ENCODE results near the gene ZC3H6.

Gene ZC3H6, protein sequence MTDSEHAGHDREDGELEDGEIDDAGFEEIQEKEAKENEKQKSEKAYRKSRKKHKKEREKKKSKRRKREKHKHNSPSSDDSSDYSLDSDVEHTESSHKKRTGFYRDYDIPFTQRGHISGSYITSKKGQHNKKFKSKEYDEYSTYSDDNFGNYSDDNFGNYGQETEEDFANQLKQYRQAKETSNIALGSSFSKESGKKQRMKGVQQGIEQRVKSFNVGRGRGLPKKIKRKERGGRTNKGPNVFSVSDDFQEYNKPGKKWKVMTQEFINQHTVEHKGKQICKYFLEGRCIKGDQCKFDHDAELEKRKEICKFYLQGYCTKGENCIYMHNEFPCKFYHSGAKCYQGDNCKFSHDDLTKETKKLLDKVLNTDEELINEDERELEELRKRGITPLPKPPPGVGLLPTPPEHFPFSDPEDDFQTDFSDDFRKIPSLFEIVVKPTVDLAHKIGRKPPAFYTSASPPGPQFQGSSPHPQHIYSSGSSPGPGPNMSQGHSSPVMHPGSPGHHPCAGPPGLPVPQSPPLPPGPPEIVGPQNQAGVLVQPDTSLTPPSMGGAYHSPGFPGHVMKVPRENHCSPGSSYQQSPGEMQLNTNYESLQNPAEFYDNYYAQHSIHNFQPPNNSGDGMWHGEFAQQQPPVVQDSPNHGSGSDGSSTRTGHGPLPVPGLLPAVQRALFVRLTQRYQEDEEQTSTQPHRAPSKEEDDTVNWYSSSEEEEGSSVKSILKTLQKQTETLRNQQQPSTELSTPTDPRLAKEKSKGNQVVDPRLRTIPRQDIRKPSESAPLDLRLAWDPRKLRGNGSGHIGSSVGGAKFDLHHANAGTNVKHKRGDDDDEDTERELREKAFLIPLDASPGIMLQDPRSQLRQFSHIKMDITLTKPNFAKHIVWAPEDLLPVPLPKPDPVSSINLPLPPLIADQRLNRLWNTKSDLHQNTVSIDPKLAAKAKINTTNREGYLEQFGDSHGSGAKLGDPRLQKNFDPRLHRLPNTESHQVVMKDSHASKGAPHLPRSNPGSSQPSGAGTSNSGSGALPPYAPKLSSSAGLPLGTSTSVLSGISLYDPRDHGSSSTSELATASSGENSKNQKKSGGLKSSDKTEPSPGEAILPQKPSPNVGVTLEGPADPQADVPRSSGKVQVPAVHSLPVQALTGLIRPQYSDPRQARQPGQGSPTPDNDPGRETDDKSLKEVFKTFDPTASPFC

GRCh38 chr2:112275311-112275886, at the start of gene ZC3H6:
Gene ZC3H6, plus strand, starts transcription at chr2:112275597. Its CDS starts 398 bp downstream, at chr2:112275995.
- no peaks in the 10 kb centered on the region for H3K27me3 ChIP-seq (ENCODE audit: insufficient read depth, low read length)
- no peaks in the 10 kb centered on the region for H3K36me3 ChIP-seq (ENCODE audit: insufficient read depth, low read depth, low read length)
- H3K9me3 ChIP-seq (ENCODE audit: insufficient read depth, low read depth, low read length), result no peaks in the 10 kb centered on the region
- peaks cover 3% of the 10 kb centered on the region; the same call in 1 of the 2 replicates for H3K4me1 ChIP-seq (ENCODE audit: insufficient read depth, low read length)
- H3K27ac ChIP-seq (ENCODE audit: low read length), result peak within 1 kb of the TSS; percentile 99
- peak within 1 kb of the TSS; percentile 87 for H3K4me3 ChIP-seq (ENCODE audit: low read length)
- H3K9ac ChIP-seq (ENCODE audit: low read depth, low read length), result peak within 1 kb of the TSS; percentile 100

DNA sequence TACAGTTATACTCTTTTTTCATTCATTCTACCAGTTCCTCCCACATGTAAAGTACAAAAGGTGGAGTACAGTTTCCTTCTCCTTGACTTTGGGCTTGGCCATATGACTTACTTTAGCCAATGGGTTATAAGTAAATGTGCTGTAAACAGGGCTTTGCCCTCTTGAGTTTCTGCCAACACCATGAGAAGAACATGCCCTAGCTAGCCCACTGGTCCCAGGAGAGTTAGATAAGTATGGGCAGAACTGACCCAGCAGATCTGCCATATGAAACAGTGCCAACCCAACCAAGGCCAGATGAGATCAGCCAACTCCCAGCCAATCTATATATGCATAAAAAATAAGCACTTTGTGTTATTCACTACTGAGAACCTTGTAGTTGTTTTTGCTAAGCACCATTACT, 46.0 kb upstream of the ZC3H6 start:
- no peaks in the 10 kb centered on the region for H3K4me1 ChIP-seq (ENCODE audit: insufficient read depth, low read length)
- no peak overlapping the region for H3K9ac ChIP-seq (ENCODE audit: low read depth, low read length)
- H3K27me3 ChIP-seq (ENCODE audit: insufficient read depth, low read length), result no peaks in the 10 kb centered on the region
- peaks cover 3% of the 10 kb centered on the region for H3K36me3 ChIP-seq (ENCODE audit: insufficient read depth, low read depth, low read length)
- no peaks in the 10 kb centered on the region for H3K9me3 ChIP-seq (ENCODE audit: insufficient read depth, low read depth, low read length)
- H3K4me3 ChIP-seq (ENCODE audit: low read length), result no peak overlapping the region
- no peak overlapping the region for H3K27ac ChIP-seq (ENCODE audit: low read length)

DNA sequence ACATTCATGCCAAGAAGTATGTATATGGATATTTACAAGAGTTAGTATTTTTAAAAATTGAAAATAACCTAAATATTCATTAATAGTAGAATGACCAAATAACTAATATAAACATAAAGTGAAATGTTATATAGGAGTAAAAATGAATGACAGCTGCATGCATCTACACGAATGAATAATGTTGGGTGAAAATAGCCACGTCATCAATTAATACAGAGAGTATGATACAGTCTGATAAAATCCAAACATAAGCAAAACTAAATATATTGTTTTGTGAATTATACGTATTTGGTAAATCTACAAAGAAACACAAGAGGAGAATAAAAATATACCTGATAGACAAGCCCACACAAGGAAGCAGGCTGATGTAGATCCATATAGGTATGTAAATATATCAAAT, 45.0 kb upstream of the ZC3H6 start:
- no peaks in the 10 kb centered on the region for H3K9me3 ChIP-seq (ENCODE audit: insufficient read depth, low read depth, low read length)
- no peak overlapping the region for H3K9ac ChIP-seq (ENCODE audit: low read depth, low read length)
- H3K27me3 ChIP-seq (ENCODE audit: insufficient read depth, low read length), result no peaks in the 10 kb centered on the region
- no peaks in the 10 kb centered on the region for H3K4me1 ChIP-seq (ENCODE audit: insufficient read depth, low read length)
- H3K4me3 ChIP-seq (ENCODE audit: low read length), result no peak overlapping the region
- peaks cover 5% of the 10 kb centered on the region for H3K36me3 ChIP-seq (ENCODE audit: insufficient read depth, low read depth, low read length)
- no peak overlapping the region for H3K27ac ChIP-seq (ENCODE audit: low read length)

- Histone ChIP-seq H3K27me3 (ENCODE audit: insufficient read depth, low read length) (no peaks in the 10 kb centered on the region), H3K9me3 (ENCODE audit: insufficient read depth, low read depth, low read length) (no peaks in the 10 kb centered on the region), H3K9ac (ENCODE audit: low read depth, low read length) (no peak overlapping the region), H3K4me3 (ENCODE audit: low read length) (no peak overlapping the region), H3K4me1 (ENCODE audit: insufficient read depth, low read length) (no peaks in the 10 kb centered on the region), H3K27ac (ENCODE audit: low read length) (no peak overlapping the region), H3K36me3 (ENCODE audit: insufficient read depth, low read depth, low read length) (0 out of 2 replicates have a peak, but pooled peaks cover 5% of the 10 kb centered on the region)
These were observed 35.5 kb upstream of the ZC3H6 start for GRCh38 chr2:112239862-112240261.

GRCh38 chr2:112242384-112242783, 33.0 kb upstream of the ZC3H6 start:
- H3K4me3 ChIP-seq (ENCODE audit: low read length), result no peak overlapping the region
- no peaks in the 10 kb centered on the region for H3K4me1 ChIP-seq (ENCODE audit: insufficient read depth, low read length)
- H3K27ac ChIP-seq (ENCODE audit: low read length), result no peak overlapping the region
- H3K36me3 ChIP-seq (ENCODE audit: insufficient read depth, low read depth, low read length), result peaks cover 11% of the 10 kb centered on the region; the same call in 1 of the 2 replicates
- H3K27me3 ChIP-seq (ENCODE audit: insufficient read depth, low read length), result no peaks in the 10 kb centered on the region
- H3K9ac ChIP-seq (ENCODE audit: low read depth, low read length), result no peak overlapping the region
- no peaks in the 10 kb centered on the region for H3K9me3 ChIP-seq (ENCODE audit: insufficient read depth, low read depth, low read length)

GRCh38 chr2:112243233-112243632, 32.2 kb upstream of the ZC3H6 start:
- Histone ChIP-seq H3K4me1 (ENCODE audit: insufficient read depth, low read length) (no peaks in the 10 kb centered on the region), H3K4me3 (ENCODE audit: low read length) (no peak overlapping the region), H3K9ac (ENCODE audit: low read depth, low read length) (no peak overlapping the region), H3K27me3 (ENCODE audit: insufficient read depth, low read length) (no peaks in the 10 kb centered on the region), H3K9me3 (ENCODE audit: insufficient read depth, low read depth, low read length) (no peaks in the 10 kb centered on the region), H3K27ac (ENCODE audit: low read length) (no peak overlapping the region), H3K36me3 (ENCODE audit: insufficient read depth, low read depth, low read length) (peaks cover 18% of the 10 kb centered on the region; the same call in 1 of the 2 replicates)

GRCh38 chr2:112244854-112245253, 30.5 kb upstream of the ZC3H6 start:
- Histone ChIP-seq H3K4me1 (ENCODE audit: insufficient read depth, low read length) (no peaks in the 10 kb centered on the region), H3K9ac (ENCODE audit: low read depth, low read length) (no peak overlapping the region), H3K36me3 (ENCODE audit: insufficient read depth, low read depth, low read length) (peaks cover 28% of the 10 kb centered on the region; the same call in 1 of the 2 replicates), H3K9me3 (ENCODE audit: insufficient read depth, low read depth, low read length) (no peaks in the 10 kb centered on the region), H3K4me3 (ENCODE audit: low read length) (no peak overlapping the region), H3K27me3 (ENCODE audit: insufficient read depth, low read length) (no peaks in the 10 kb centered on the region), H3K27ac (ENCODE audit: low read length) (no peak overlapping the region)

- Histone ChIP-seq H3K9me3 (ENCODE audit: insufficient read depth, low read depth, low read length) (no peaks in the 10 kb centered on the region), H3K4me3 (ENCODE audit: low read length) (no peak overlapping the region), H3K4me1 (ENCODE audit: insufficient read depth, low read length) (no peaks in the 10 kb centered on the region; the same call in 1 of the 2 replicates), H3K27ac (ENCODE audit: low read length) (no peak overlapping the region), H3K27me3 (ENCODE audit: insufficient read depth, low read length) (no peaks in the 10 kb centered on the region), H3K9ac (ENCODE audit: low read depth, low read length) (no peak overlapping the region), H3K36me3 (ENCODE audit: insufficient read depth, low read depth, low read length) (peaks cover 19% of the 10 kb centered on the region; the same call in 1 of the 2 replicates)
These were observed 24.1 kb upstream of the ZC3H6 start for GRCh38 chr2:112251271-112251670.

- no peaks in the 10 kb centered on the region for H3K27me3 ChIP-seq (ENCODE audit: insufficient read depth, low read length)
- H3K27ac ChIP-seq (ENCODE audit: low read length), result no peak overlapping the region
- H3K4me3 ChIP-seq (ENCODE audit: low read length), result no peak overlapping the region
- H3K36me3 ChIP-seq (ENCODE audit: insufficient read depth, low read depth, low read length), result peaks cover 9% of the 10 kb centered on the region; the same call in 1 of the 2 replicates
- no peak overlapping the region for H3K9ac ChIP-seq (ENCODE audit: low read depth, low read length)
- H3K9me3 ChIP-seq (ENCODE audit: insufficient read depth, low read depth, low read length), result no peaks in the 10 kb centered on the region
- H3K4me1 ChIP-seq (ENCODE audit: insufficient read depth, low read length), result no peaks in the 10 kb centered on the region; the same call in 1 of the 2 replicates
These were observed 22.1 kb upstream of the ZC3H6 start for GRCh38 chr2:112253261-112253815.

DNA sequence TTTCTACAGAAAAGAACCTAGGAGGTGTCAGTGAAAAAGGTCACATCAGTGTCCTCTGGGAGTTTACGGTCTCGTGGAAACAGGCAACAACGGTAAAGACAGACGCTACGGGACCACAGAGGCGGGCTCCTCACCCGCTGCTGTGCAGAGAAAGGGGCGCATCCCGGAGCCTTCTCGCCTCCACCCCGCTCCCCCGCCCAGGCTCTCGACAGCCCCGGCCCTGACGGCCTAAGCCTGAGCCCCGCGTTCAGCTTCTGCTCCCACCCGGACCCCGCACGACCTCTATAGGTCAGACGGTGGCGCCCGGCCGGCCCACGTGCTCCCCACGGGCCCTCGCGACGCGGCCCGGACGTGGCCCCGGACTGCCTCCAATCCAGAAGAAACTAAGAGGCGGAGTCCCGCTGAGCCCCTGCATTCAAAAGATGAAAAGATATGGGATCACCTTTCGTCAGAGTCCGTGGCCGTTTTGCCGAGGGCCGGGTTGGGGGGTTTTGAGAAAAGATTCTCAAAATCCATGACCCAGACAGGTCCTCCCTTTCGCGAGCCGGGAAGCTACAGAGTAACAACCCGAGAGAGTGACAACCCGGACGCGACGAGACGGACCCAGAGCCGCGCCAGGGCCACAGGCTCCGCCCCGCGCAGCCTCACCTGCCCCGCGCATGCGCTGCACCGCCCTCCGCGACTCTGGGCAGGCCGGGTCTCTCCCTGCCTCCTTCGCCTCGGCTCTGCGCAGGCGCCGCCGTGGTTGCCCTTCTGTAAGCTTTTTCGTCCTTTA, 20.7 kb upstream of the ZC3H6 start, which contains the start of gene ZC3H8:
Gene ZC3H8, minus strand, starts transcription at position 577 of the 775 bp plus-strand sequence. Its CDS starts 61 bp downstream, at position 516.
- Histone ChIP-seq H3K36me3 (ENCODE audit: insufficient read depth, low read depth, low read length) (no peaks in the 10 kb centered on the region), H3K27ac (ENCODE audit: low read length) (no peak within 1 kb of the TSS)

More for the DNA sequence above, 20.7 kb upstream of the ZC3H6 start, which contains the start of gene ZC3H8:
- H3K4me1 ChIP-seq (ENCODE audit: insufficient read depth, low read length), result peaks cover 1% of the 10 kb centered on the region; the same call in 1 of the 2 replicates
- no peaks in the 10 kb centered on the region for H3K9me3 ChIP-seq (ENCODE audit: insufficient read depth, low read depth, low read length)
- peak within 1 kb of the TSS; percentile 78; the same call in 1 of the 2 replicates for H3K9ac ChIP-seq (ENCODE audit: low read depth, low read length)
- no peaks in the 10 kb centered on the region for H3K27me3 ChIP-seq (ENCODE audit: insufficient read depth, low read length)
- H3K4me3 ChIP-seq (ENCODE audit: low read length), result peak within 1 kb of the TSS; percentile 92
